ENCODE results near the gene RND1.

DNA sequence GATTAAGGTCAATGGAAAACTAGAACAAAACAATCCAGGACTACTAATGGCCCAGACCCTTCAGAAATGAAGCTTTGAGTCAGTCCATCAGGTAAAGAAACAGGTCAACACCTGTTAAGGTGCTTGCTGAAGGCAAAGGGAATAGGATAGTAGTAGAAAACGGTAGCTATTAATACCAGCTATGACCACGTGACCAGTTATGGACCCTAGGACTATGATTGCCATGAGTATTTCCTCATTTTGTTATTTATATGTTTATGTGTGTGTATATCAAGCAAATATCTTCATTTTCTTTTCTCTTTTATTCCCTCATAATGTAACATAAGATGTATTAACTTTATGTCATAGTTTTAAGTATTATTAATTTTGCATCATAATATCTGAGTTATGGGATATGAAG, 34.0 kb upstream of the RND1 start:
- TF ChIP-seq POLR2A (IDR thresholded peaks at IDR 0.05) = no peak
- TF ChIP-seq, protein P1, sequence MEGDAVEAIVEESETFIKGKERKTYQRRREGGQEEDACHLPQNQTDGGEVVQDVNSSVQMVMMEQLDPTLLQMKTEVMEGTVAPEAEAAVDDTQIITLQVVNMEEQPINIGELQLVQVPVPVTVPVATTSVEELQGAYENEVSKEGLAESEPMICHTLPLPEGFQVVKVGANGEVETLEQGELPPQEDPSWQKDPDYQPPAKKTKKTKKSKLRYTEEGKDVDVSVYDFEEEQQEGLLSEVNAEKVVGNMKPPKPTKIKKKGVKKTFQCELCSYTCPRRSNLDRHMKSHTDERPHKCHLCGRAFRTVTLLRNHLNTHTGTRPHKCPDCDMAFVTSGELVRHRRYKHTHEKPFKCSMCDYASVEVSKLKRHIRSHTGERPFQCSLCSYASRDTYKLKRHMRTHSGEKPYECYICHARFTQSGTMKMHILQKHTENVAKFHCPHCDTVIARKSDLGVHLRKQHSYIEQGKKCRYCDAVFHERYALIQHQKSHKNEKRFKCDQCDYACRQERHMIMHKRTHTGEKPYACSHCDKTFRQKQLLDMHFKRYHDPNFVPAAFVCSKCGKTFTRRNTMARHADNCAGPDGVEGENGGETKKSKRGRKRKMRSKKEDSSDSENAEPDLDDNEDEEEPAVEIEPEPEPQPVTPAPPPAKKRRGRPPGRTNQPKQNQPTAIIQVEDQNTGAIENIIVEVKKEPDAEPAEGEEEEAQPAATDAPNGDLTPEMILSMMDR (IDR thresholded peaks at IDR 0.05) = no peak
- no peak for TF ChIP-seq POLR2AphosphoS5 (IDR thresholded peaks at IDR 0.05)
